Erythroblast (primary cell): ENCODE measurements around the gene ANAPC16.
"Not testable (repeated sequence)": the region's sequence is repeated elsewhere in the genome, so short reads cannot be mapped to it uniquely, and the experiment has no call there.

Experiments used
- GATA1 ChIP-seq: IDR thresholded peaks from 2 replicates; pipeline ENCODE4 v1.6.1; 2011; ENCODE audit warnings: low read depth, mild to moderate bottlenecking, control low read depth, low read length, moderate library complexity
- POLR2A ChIP-seq: IDR thresholded peaks from 2 replicates; pipeline ENCODE4 v1.6.1; 2011; ENCODE audit warnings: mild to moderate bottlenecking, low read length

- TF ChIP-seq POLR2A, GATA1: not testable (repeated sequence)
Measured at GRCh38 chr10:72224191-72224590, 8.4 kb downstream of the ANAPC16 start.
